GM21381 (cell line): ENCODE measurements around the gene ATXN1.

Experiments
- ATAC-seq: cut with Tn5 transposase; IDR thresholded peaks from one replicate; pipeline ENCODE4 v1.9.1; 2021; ENCODE audit warnings: mild to moderate bottlenecking, moderate library complexity; ENCODE audit not compliant: unreplicated experiment

The ATXN1 gene

DNA sequence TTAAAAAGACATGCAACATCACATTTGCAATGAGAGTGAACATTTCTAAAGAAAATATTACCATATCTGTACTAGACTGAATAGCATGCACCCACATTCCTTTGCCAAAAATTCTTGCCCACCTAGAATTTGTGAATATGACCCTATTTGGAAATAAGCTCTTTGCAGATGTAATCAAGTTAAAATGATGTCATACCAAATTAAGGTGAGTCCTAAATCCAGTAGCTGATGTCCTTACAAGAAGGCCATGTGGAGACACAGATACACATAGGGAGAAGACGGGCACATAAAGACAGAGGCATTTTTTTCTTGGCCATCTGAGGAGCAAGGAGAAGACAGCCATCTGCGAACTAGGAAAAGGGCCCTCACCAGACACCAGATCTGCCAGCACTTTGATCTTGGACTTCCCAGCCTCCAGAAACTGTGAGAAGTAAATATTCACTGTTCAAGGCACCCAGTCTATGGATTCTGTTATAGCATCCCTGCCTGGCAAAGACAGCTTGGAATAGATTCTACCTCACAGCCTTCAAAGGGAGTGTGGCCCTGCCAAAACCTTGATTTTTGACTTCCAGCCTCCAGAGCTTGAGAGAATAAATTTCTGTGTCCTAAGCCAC, 22.8 kb upstream of the ATXN1 start:
- ATAC-seq, result no peak

DNA sequence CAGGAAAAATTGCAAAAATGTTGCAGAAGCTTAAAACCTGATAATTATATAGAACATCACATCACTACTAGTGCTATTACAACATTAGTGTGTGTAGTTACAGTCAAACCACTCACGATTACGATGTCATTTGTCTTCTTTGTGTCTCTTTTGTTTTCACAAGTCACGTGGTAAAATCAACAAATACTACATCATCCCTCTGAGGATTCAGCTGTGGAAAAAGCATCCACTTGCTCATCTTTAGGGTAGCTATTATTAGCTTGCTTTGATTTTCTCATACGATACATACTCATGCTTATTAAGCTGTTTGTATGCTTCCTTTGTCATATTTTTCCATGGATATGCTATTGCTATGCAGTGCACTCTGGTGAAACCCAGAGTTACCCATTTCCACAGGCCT, 22.2 kb upstream of the ATXN1 start:
- ATAC-seq, result no peak

DNA sequence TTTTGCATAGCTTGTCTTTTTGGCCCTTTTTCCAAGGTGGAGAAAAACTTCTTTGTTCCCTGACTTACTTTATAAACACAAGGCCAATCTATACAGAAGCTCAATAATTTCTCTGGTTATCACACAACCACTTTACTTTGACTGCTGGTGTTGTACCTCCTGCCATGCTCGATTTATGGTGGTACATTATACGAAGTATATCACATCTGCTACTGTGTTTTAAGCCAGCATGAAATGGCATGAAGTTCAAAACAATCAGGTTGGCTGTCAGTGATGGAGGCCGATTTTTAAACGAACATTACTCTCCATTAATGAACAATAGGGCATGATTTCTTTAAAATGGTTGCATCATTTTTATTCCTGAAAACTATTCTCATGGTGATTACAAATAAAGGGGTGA, 21.0 kb upstream of the ATXN1 start:
- ATAC-seq, result no peak

GRCh38 chr6:16781348-16782169, 20.3 kb upstream of the ATXN1 start:
- no peak for ATAC-seq

DNA sequence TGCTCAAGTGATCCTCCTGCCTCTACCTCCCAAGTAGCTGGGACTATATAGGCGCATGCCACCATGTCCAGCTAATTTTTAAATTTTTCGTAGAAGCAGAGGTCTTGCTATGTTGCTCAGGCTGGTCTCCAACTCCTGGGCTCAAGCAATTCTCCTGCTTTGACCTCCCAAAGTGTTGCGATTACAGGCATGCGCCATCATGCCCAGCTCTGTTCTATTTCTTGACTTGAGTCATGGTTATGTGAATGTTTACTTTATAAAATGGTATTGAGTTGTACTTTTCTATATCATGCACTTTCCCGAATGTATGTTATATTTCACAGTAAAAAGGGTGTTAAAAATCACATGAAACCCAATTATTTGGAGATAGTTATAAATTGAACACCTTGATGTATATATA, 17.3 kb upstream of the ATXN1 start:
- no peak for ATAC-seq

DNA sequence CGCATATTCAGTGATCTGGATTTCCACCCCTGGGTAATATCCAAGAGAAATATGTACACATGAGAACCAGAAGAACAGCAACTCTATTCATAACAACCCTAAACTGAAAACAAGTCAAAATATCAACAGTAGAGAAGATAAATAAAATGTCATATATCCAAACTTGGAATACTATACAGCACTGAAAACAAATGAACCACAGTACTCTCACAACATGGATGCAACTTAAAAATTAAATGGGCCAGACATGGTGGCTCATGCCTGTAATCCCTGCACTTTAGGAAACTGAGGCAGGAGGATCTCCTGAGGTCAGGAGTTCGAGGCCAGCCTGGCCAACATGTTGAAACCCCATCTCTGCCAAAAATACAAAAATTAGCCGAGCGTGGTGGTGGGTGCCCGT, 16.5 kb upstream of the ATXN1 start:
- ATAC-seq, result no peak

DNA sequence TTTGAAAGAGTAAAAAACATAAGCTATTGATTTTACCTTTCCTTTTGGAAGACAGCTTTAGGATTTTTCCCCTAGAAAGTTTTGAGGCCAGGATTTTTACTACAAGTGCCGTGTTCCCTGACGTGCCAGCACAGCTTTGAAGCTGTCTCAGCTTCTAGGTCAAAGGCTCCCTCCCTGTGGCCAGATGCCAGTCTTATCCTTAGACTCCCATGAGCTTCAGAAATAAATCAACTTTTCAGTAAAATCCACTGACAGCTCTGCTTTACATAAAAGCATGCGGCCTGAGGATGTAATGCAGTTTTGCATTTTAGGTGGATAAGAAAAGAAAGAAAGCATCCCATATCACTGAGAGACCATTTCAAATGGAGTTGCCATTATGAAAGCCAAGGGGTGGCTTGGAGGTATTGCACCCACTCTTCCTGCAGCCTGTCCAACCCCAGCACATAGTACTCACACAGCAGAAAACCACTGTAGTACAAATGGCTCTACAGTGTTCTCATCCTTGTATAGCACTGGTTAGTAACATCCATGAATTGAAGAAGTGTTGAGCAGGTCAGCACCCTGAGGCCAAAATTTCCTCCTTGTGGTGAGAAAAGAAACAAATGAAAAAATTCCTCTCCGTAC, 15.2 kb upstream of the ATXN1 start:
- ATAC-seq, result no peak

- no peak for ATAC-seq
Observed at GRCh38 chr6:16774437-16774836, 13.2 kb upstream of the ATXN1 start.

DNA sequence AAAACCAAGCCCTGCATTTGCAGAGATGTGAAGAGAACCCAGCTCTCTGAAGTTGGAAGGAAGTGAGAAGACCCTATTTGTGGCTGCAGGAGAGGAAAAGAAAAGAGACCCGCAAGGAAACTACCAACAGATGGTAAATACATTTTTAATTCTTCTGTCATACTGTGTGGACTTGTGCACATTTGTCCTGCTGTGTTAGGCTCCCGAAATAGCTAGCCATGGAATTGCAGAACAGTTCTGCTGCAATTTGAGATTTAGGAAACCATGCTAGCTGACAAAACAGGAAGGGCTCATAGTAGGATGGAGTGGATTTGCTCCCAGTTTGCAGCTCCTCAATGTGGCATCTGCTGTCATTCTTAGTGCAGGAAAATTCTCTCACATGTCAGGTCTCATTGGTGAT, 12.1 kb upstream of the ATXN1 start:
- ATAC-seq, result no peak

GRCh38 chr6:16770701-16771569, 9.7 kb upstream of the ATXN1 start:
- peak; percentile 75 for ATAC-seq

- ATAC-seq, result no peak
Observed at GRCh38 chr6:16769986-16770376, 8.7 kb upstream of the ATXN1 start.

DNA sequence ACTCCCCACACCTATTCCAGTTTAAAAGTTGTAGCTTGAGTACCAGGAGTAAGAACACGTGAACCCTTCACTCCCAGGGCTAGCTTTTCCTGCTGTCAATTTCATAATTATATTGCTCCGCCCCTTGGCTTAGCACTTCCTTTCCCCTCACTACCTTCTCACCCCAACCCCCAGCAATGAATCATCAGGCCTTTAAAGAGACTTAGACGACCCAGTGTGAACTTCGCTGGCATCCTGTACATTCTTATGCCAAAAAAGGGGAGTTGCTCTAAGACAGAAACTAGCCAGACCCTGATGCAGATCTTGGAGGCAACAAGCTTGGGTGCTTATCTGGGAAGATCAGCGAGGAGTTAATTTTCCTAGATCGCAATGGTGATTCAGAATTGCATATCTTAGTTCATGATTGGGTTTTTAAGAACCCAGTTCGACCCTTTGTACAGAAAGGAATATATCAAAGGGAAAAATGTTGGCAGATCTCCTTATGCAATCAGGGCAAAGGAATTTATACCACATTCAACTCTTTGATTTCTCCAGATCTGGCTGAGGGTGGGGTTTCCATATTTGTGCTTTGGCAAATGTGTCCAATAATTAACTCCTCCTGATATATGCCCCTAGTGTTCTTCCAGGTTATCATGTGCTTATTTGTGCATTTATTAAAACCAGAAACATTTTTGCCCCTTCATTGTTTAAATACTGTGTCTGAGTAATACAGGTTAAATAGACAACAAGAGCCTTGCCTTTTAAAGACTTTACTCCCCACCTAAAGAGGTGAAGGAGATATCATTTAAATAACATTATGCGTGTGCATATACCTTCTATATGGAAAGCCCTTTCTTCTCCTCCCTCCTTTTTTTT, 8.1 kb upstream of the ATXN1 start:
- ATAC-seq, result peak; percentile 59

DNA sequence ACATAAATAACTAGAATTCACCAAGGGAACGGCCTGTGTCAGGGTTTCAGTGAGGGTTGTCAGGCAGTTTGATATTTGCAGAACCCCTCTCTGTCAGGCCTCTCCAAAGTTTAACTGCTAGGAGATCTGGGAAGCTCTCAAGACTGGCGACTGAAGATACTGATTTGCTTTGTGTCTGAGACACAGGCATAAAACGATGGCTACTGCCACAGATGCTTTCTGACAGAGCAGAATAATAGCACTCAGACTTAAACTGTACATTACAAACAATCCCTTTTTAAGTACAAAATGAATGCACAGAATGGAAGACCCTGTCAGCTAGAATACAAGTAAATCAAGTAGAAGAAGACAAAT, 7.2 kb upstream of the ATXN1 start:
- ATAC-seq, result no peak

GRCh38 chr6:16767765-16768476, 6.7 kb upstream of the ATXN1 start:
- no peak for ATAC-seq

DNA sequence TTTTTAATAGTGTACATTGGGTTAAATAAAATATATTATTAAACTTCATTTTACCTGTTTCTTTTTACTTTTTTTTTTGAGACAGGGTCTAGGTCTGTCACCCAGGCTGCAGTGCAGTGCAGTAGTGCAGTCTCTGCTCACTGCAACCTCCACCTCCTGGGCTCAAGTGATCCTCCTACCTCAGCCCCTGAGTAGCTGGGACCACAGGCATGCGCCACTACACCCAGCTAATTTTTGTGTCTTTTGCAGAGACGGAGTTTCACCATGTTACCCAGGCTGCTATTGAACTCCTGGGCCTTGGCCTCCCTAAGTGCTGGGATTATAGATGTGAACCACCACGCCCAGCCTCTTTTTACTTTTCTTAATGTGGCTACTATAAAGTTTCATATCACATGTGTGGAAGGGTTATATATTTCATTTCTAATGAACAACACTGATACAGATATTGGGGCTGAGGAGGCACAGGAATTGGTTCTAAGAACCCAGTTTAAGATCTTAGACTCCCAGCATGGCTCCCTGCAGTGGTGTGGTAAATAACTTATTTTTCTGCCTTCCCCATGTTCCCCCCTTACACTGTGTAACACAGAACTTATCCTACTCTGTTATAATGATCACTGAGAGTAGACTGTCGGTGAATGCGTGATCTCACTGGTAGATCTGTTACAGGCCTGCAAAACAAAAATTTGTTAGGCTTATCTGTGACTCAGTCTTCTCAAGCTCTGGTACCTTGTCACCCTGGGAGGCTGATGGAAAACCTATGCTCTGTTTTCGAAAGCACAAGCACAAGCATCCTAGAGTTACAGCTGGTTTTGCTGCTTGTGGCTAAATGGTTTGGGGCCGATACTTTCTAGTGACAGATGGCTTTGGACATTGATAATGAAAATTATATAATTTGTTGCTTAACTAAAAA, 5.8 kb upstream of the ATXN1 start:
- ATAC-seq, result no peak

DNA sequence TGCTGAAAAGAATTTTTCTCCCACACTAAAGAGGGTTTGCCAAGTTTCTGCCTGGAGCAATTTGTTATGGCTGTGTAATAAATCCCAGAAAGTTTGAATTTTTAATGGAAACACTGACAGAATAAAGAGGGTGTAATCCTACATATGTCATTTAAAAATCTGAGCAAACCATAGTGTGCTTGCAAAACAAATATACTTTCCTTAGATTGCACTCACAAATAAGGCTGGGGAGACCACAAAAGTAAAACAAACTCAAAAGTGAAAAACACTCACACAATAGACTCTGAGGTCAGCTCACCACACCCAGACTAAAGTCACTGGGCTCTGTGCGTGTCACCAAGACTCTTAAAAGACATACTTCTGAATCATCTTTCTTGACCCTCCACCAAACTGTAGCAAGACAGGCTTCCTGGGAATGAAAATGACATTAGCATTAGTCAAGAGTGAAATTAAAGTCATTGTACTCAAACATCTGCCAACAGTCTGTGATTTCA, 4.8 kb upstream of the ATXN1 start:
- ATAC-seq, result no peak

GRCh38 chr6:16765235-16765634, 4.0 kb upstream of the ATXN1 start:
- no peak for ATAC-seq

DNA sequence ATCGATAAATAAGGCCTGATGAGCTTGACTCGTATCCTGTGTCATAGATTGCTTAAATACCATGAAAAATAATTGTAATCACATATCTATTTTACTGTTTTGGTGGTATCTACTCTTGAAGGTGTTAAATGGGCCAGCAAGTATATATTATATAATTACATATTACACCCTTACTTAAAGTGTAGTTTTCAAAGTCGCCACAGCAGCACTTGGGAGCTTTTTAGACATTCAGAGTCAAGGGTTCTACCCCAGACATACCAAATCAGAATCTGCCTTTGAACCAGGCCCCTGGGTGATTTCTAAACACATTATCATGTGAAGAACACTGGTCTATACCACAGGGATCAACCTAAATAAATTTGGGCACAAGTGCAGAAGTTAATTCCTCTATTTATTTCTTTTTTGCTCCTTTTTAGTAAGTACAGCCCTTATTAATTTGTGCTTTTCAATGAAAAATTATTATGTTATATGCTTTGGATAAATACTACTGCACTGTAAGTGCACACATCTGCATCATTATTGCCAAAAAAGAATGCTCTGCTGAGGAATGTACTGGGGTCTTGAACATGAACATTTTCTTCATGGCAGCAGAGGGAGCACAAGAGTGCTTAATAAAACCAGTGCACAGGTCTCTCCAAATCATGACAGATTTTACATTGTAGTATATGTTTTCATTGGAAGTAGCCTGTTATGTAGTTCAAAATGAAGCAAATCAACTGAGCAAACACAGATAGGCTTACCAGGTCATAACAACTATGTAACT, 3.1 kb upstream of the ATXN1 start:
- ATAC-seq, result no peak
